ENCODE data around the gene BEGAIN.

DNA sequence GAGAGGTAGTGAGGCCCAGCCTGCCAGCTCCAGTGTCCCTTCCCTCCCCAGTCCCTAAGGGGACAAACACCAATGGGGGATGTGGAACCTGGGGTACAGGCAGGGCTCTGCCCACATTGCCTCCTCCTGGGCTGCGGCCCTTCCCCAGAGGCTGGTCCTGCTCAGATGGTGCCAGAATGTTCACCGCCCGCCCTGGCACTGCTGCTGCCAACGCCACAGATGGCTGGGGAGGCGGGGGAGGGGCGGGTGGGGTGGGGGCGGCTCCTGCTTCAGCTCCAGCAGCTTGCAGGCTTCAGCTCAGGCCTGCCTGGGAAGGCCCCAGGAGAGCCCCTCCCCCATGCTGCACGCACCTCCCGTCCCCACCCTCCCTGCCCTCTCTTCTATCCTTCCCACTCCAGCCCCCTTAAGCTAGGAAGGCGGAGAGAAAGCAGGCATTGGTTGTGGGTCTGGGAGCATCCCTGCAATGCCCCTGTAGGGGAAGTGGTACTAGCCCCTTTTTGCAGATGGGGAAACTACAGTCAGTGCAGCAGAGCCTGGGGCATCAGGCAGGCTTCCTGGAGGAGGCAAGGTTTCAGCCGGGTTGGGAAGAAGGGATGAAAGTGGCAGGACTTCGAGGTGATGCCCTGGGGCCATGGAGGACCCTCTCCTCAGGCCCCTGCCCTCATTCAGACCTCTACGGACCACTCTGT lies 2.0 kb upstream of the BEGAIN start:
- TF ChIP-seq, protein P1, sequence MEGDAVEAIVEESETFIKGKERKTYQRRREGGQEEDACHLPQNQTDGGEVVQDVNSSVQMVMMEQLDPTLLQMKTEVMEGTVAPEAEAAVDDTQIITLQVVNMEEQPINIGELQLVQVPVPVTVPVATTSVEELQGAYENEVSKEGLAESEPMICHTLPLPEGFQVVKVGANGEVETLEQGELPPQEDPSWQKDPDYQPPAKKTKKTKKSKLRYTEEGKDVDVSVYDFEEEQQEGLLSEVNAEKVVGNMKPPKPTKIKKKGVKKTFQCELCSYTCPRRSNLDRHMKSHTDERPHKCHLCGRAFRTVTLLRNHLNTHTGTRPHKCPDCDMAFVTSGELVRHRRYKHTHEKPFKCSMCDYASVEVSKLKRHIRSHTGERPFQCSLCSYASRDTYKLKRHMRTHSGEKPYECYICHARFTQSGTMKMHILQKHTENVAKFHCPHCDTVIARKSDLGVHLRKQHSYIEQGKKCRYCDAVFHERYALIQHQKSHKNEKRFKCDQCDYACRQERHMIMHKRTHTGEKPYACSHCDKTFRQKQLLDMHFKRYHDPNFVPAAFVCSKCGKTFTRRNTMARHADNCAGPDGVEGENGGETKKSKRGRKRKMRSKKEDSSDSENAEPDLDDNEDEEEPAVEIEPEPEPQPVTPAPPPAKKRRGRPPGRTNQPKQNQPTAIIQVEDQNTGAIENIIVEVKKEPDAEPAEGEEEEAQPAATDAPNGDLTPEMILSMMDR (IDR thresholded peaks at IDR 0.05 in 4 of 5, conservative IDR thresholded peaks at IDR 0.05 in 1 of 5) = no peak
- no peak for TF ChIP-seq POLR2A (IDR thresholded peaks at IDR 0.05)

Measured in gastrocnemius medialis (tissue), 4 donors.